ENCODE data around the gene DNAJC12. TPM values are rescaled to one million over a fixed set of nuclear protein-coding genes. Genes with fewer than 3 reads are reported as not detected.

The DNAJC12 gene
- total and polyA plus RNA-seq, 2 of the 8 experiments (the other 6 are each of a cell fraction or from before 2014, with no cell fraction given), result 0.86 to 4.2 TPM

GRCh38 chr10:67808704-67809103 lies 29.3 kb downstream of the DNAJC12 start (continued):
- TF ChIP-seq RBBP5 (IDR thresholded peaks at IDR 0.05; ENCODE audit: borderline replicate concordance, low read depth, low read length) (no peak), KDM1A (IDR thresholded peaks at IDR 0.05; ENCODE audit: borderline replicate concordance, low read length) (no peak)
